Measurements from ENCODE around the gene OSBPL2. TPM values are rescaled to one million over a fixed set of nuclear protein-coding genes. Genes with fewer than 3 reads are reported as not detected.

OSBPL2 gene
- total and polyA plus RNA-seq, 4 donors: 9.9 to 19.7 (median 12.3) TPM

DNA sequence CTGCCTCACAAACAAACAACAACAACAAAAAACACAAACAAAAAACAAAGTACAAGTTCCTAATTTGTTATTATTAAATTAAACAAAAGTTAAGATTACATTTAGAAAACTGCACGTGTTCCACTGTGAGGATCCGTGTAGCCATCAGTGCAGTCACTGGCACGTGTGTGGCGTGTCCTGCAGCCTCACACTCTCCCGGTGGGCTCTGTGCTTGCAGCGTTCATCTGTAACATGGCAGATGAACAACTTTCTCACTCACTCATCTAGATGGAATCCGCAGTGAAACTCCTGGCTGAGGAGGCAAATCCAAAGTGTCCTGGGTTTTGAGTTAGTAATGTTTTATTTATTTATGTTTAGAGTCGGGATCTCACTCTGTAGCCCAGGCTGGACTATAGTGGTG lies 51.6 kb downstream of the OSBPL2 start:
- WGBS: 99% methylated on average over 8 of the region's 8 CpGs
- no peaks in the 10 kb centered on the region for H3K27me3 ChIP-seq (ENCODE audit: control insufficient read depth in 4 of 4, insufficient read depth in 4 of 4, low read length in 3 of 4)
- no peak for DNase-seq (ENCODE audit: low spot score)
- peaks cover 12 to 41% (median 34%) of the 10 kb centered on the region in 4 donors for H3K36me3 ChIP-seq (ENCODE audit: control insufficient read depth in 4 of 4, insufficient read depth in 3 of 4, low read depth in 1 of 4, low read length in 3 of 4)
- H3K9ac ChIP-seq (ENCODE audit: low read depth in 1 of 2, low read length in 2 of 2): no peak overlapping the region
- no peak for TF ChIP-seq HNF4A (conservative IDR thresholded peaks at IDR 0.05)
- TF ChIP-seq, protein P1, sequence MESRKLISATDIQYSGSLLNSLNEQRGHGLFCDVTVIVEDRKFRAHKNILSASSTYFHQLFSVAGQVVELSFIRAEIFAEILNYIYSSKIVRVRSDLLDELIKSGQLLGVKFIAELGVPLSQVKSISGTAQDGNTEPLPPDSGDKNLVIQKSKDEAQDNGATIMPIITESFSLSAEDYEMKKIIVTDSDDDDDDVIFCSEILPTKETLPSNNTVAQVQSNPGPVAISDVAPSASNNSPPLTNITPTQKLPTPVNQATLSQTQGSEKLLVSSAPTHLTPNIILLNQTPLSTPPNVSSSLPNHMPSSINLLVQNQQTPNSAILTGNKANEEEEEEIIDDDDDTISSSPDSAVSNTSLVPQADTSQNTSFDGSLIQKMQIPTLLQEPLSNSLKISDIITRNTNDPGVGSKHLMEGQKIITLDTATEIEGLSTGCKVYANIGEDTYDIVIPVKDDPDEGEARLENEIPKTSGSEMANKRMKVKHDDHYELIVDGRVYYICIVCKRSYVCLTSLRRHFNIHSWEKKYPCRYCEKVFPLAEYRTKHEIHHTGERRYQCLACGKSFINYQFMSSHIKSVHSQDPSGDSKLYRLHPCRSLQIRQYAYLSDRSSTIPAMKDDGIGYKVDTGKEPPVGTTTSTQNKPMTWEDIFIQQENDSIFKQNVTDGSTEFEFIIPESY (IDR thresholded peaks at IDR 0.05): no peak
- no peaks in the 10 kb centered on the region for H3K9me3 ChIP-seq (ENCODE audit: control insufficient read depth in 4 of 4, low read length in 3 of 4)
- H3K27ac ChIP-seq (ENCODE audit: low read depth in 1 of 2, low read length in 2 of 2): no peak overlapping the region
- H3K4me1 ChIP-seq (ENCODE audit: control insufficient read depth in 4 of 4, insufficient read depth in 4 of 4, low read length in 3 of 4): peaks cover 0 to 10% (median 6%) of the 10 kb centered on the region in 4 donors
- H3K4me3 ChIP-seq (ENCODE audit: low read depth in 1 of 3, low read length in 3 of 3): no peak overlapping the region

- Histone ChIP-seq H3K4me3 (ENCODE audit: low read depth in 1 of 3, low read length in 3 of 3) (no peak overlapping the region), H3K4me1 (ENCODE audit: control insufficient read depth in 4 of 4, insufficient read depth in 4 of 4, low read length in 3 of 4) (peaks cover 0 to 3% (median 0%) of the 10 kb centered on the region in 4 donors), H3K36me3 (ENCODE audit: control insufficient read depth in 4 of 4, insufficient read depth in 3 of 4, low read depth in 1 of 4, low read length in 3 of 4) (peaks cover 13 to 50% (median 33%) of the 10 kb centered on the region in 4 donors), H3K27me3 (ENCODE audit: control insufficient read depth in 4 of 4, insufficient read depth in 4 of 4, low read length in 3 of 4) (no peaks in the 10 kb centered on the region), H3K9me3 (ENCODE audit: control insufficient read depth in 4 of 4, low read length in 3 of 4) (no peaks in the 10 kb centered on the region), H3K9ac (ENCODE audit: low read depth in 1 of 2, low read length in 2 of 2) (no peak overlapping the region), H3K27ac (ENCODE audit: low read depth in 1 of 2, low read length in 2 of 2) (no peak overlapping the region)
- no peak for DNase-seq (ENCODE audit: low spot score)
- TF ChIP-seq, protein P2, sequence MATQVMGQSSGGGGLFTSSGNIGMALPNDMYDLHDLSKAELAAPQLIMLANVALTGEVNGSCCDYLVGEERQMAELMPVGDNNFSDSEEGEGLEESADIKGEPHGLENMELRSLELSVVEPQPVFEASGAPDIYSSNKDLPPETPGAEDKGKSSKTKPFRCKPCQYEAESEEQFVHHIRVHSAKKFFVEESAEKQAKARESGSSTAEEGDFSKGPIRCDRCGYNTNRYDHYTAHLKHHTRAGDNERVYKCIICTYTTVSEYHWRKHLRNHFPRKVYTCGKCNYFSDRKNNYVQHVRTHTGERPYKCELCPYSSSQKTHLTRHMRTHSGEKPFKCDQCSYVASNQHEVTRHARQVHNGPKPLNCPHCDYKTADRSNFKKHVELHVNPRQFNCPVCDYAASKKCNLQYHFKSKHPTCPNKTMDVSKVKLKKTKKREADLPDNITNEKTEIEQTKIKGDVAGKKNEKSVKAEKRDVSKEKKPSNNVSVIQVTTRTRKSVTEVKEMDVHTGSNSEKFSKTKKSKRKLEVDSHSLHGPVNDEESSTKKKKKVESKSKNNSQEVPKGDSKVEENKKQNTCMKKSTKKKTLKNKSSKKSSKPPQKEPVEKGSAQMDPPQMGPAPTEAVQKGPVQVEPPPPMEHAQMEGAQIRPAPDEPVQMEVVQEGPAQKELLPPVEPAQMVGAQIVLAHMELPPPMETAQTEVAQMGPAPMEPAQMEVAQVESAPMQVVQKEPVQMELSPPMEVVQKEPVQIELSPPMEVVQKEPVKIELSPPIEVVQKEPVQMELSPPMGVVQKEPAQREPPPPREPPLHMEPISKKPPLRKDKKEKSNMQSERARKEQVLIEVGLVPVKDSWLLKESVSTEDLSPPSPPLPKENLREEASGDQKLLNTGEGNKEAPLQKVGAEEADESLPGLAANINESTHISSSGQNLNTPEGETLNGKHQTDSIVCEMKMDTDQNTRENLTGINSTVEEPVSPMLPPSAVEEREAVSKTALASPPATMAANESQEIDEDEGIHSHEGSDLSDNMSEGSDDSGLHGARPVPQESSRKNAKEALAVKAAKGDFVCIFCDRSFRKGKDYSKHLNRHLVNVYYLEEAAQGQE (IDR thresholded peaks at IDR 0.05): no peak
- no peak for TF ChIP-seq NR2F2 (IDR thresholded peaks at IDR 0.05)
- no peak for TF ChIP-seq YY1 (IDR thresholded peaks at IDR 0.05)
- no peak for TF ChIP-seq HNF4A (conservative IDR thresholded peaks at IDR 0.05)
- TF ChIP-seq GABPA (IDR thresholded peaks at IDR 0.05 in 1 of 2, conservative IDR thresholded peaks at IDR 0.05 in 1 of 2): no peak
- TF ChIP-seq EGR1 (IDR thresholded peaks at IDR 0.05; ENCODE audit: low read depth in 2 of 2): no peak
- TF ChIP-seq SP1 (IDR thresholded peaks at IDR 0.05): no peak
- no peak for TF ChIP-seq TAF1 (conservative IDR thresholded peaks at IDR 0.05)
- TF ChIP-seq, protein P3, sequence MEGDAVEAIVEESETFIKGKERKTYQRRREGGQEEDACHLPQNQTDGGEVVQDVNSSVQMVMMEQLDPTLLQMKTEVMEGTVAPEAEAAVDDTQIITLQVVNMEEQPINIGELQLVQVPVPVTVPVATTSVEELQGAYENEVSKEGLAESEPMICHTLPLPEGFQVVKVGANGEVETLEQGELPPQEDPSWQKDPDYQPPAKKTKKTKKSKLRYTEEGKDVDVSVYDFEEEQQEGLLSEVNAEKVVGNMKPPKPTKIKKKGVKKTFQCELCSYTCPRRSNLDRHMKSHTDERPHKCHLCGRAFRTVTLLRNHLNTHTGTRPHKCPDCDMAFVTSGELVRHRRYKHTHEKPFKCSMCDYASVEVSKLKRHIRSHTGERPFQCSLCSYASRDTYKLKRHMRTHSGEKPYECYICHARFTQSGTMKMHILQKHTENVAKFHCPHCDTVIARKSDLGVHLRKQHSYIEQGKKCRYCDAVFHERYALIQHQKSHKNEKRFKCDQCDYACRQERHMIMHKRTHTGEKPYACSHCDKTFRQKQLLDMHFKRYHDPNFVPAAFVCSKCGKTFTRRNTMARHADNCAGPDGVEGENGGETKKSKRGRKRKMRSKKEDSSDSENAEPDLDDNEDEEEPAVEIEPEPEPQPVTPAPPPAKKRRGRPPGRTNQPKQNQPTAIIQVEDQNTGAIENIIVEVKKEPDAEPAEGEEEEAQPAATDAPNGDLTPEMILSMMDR (IDR thresholded peaks at IDR 0.05; ENCODE audit: low read depth, low read length, missing input control): no peak
- no peak for TF ChIP-seq FOXA2 (IDR thresholded peaks at IDR 0.05)
- TF ChIP-seq RXRA (IDR thresholded peaks at IDR 0.05): no peak
- no peak for TF ChIP-seq FOXA1 (IDR thresholded peaks at IDR 0.05)
- no peak for TF ChIP-seq HNF4G (IDR thresholded peaks at IDR 0.05)
- no peak for TF ChIP-seq ATF3 (IDR thresholded peaks at IDR 0.05)
- TF ChIP-seq RAD21 (IDR thresholded peaks at IDR 0.05): no peak
- TF ChIP-seq, protein P4, sequence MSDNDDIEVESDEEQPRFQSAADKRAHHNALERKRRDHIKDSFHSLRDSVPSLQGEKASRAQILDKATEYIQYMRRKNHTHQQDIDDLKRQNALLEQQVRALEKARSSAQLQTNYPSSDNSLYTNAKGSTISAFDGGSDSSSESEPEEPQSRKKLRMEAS (IDR thresholded peaks at IDR 0.05): no peak
- TF ChIP-seq JUND (IDR thresholded peaks at IDR 0.05): no peak
- 98% methylated on average over 29 of the region's 29 CpGs for WGBS
These were observed 53.1 kb downstream of the OSBPL2 start for GRCh38 chr20:62291251-62292066.

Data from liver (tissue), 9 donors.